LNCAP (cell line): ENCODE results near the gene HNRNPC.

Experiments used
- TF ChIP-seq, protein P1 (sequence below): fragments of 450-650 bp; IDR thresholded peaks from 2 replicates; pipeline ENCODE4 v1.5.1; 2017; ENCODE audit warnings: mild to moderate bottlenecking

HNRNPC gene

DNA sequence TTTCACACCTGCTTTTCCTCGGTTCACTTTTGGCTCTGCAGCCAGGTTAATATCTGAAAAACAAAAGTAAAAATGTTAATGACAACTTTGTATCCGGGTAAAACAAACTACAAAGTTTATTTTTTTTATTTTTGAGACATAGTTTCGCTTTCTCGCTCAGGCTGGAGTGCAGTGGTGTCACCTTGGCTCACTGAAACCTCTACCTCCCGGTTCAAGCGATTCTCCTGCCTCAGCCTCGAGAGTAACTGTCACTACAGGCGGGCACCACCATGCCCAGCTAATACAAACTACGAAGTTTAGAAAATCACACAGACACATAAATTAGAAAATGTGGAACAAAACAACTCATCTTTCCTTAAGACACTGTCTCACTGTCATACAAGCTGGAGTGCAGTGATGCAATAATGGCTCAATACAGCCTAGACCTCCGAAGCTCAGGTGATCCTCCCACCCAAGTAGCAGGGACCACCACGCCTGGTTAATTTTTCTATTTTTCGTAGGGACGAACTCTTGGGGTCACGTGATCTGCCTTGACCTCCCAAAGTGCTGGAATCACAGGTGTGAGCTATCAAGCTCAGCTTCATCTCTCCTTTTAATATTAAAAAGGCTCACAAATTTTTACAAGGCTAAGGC, 38.1 kb downstream of the HNRNPC start:
- TF ChIP-seq, protein P1, sequence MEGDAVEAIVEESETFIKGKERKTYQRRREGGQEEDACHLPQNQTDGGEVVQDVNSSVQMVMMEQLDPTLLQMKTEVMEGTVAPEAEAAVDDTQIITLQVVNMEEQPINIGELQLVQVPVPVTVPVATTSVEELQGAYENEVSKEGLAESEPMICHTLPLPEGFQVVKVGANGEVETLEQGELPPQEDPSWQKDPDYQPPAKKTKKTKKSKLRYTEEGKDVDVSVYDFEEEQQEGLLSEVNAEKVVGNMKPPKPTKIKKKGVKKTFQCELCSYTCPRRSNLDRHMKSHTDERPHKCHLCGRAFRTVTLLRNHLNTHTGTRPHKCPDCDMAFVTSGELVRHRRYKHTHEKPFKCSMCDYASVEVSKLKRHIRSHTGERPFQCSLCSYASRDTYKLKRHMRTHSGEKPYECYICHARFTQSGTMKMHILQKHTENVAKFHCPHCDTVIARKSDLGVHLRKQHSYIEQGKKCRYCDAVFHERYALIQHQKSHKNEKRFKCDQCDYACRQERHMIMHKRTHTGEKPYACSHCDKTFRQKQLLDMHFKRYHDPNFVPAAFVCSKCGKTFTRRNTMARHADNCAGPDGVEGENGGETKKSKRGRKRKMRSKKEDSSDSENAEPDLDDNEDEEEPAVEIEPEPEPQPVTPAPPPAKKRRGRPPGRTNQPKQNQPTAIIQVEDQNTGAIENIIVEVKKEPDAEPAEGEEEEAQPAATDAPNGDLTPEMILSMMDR = no peak

DNA sequence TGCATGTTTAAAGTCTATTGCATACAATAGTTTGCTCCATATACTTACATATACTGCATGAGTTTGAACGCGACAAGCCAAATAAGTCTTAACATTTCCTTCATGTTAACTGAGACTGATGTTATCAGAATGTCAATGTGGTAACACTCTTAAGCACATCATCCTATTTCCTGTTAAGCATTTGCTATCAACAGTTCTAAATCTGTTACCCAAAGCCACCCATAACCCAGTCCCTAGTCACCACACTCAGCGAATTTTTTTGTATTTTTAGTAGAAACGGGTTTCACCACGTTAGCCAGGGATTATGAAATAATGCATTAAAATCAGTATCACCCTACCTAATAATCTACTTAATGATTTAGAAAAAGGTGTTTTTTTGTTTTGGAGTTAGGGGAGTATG, 39.4 kb downstream of the HNRNPC start:
- TF ChIP-seq, protein P1 = no peak

DNA sequence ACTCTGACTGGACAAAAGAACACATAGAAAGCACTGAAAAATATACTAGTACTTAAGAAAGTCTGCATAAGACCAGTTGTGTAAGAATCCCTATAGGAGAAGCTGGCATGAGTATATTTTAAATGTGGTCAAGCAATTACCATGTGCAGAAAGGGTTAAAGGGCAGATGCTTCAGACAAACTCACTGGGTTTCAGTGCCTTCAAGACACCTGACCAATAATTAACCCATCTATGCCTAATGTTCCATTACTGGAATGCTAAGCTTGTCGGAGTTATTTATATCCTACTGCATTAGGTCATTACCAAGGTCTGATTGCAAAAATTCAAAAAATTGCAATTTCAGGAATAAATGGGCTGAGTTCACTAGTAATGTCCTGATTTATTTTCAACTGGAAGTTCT, 41.3 kb downstream of the HNRNPC start:
- TF ChIP-seq, protein P1 = no peak

DNA sequence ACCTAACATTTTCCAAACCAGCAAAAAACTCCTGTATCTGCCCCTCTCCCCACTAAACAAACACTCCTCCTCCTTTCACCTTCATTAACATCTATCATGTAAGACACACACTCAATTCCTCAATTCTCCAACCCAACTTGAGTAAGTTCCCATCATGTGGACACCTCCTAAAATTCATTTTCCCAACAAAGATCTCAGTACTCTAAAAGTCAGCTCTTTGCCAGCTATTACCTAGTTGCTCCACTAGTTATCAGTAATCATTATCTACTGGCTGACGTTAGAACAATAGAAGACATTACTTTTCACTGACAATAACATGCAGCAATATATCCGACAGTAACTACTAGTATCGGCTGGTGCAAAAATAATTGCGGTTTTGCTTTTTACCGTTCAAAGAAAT, 42.1 kb downstream of the HNRNPC start:
- TF ChIP-seq, protein P1 = no peak

DNA sequence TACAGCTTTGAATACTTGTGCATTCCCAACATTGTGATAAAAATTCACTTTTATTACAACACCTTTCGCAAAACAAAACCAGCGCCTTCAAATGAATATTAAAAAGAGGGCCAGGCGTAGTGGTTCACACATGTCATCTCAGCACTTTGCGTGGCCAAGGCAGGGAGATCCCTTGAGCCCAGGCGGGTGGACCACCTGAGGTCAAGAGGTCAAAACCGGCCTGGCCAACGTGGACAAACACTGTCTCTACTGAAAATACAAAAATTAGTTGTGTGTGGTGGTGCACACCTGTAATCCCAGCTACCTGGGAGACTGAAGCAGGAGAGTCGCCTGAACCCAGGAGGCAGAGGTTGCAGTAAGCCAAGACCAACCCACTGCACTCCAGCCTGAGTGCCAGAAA, 42.8 kb downstream of the HNRNPC start:
- TF ChIP-seq, protein P1 = no peak

DNA sequence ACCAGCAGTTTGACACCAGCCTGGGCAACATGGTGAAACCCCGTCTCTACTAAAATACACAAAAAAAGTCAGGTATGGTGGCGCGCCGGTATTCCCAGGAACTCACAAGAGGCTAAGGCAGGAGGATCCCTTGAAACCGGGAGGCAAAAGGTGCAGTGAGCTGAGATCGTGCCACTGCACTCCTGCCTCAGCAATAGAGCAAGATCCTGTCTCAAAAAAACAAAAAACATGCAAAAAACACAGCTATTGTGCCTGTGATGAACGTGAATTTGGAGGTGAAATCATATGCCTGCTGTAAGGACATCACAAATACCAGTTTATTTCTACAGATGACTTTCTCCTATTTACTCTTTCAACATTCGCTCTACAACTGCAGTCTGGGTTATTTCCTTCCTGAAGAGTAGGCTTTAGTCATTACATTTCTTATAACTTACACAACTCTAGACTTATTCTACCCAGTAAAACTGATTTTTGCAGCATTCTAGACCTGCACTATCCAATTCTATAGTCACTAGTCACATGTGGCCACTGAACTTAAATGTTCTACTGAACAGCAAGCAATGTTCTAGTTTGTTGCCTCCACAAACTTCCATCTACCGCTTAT, 48.3 kb downstream of the HNRNPC start:
- TF ChIP-seq, protein P1 = no peak

DNA sequence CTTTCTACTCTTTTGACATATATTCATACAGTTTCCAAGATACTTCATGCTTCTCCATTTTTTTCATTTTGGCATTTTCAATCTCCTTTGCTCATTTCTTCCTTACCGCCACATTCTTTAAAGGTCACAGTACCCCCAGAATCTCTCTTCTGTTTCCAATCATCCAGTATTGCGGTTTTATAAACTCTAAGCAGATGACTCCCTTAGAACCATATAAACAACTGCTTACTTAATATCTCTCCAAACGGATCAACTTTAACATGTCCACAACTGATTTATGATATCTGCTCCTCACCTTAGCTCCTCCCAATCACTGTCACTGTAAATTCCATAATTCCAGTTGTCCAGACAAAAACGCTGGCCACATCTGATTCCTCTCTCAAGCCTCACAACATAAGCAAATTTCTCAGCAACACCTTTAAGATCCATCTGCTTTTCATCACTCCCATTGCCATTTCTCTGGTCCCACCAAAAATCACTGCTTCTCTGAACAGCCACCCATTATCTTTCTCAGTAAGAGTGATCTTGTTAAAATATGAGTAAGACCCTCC, 49.6 kb downstream of the HNRNPC start:
- TF ChIP-seq, protein P1 = no peak
